Liver (tissue), 9 donors: ENCODE data around the gene SPATA13. TPM values are rescaled to one million over a fixed set of nuclear protein-coding genes. Genes with fewer than 3 reads are reported as not detected.

ENCODE experiments used
- DNase-seq: peaks from one replicate; pipeline ENCODE4 v3.0.0-alpha.2; 2017; ENCODE audit warnings: low spot score
- H3K27ac ChIP-seq, 2 donors: one replicate each; pipeline ENCODE4 v1.7.0; 2013; ENCODE audit warnings: inconsistent platforms in 2 of 2, low read length in 2 of 2, control low read depth in 1 of 2, low read depth in 1 of 2, mild to moderate bottlenecking in 1 of 2
- H3K27me3 ChIP-seq, 4 donors: one replicate each; pipeline versions ENCODE4 v1.6.1 to v1.7.0; 2013; ENCODE audit warnings: low read length in 3 of 4, inconsistent platforms in 1 of 4, mild to moderate bottlenecking in 1 of 4, moderate library complexity in 1 of 4; ENCODE audit not compliant: control insufficient read depth in 4 of 4, insufficient read depth in 4 of 4
- H3K36me3 ChIP-seq, 4 donors: one replicate each; pipeline versions ENCODE4 v1.6.1 to v1.7.0; 2013; ENCODE audit warnings: low read length in 3 of 4, mild to moderate bottlenecking in 3 of 4, low read depth in 1 of 4, moderate library complexity in 1 of 4; ENCODE audit not compliant: control insufficient read depth in 4 of 4, insufficient read depth in 3 of 4
- H3K4me1 ChIP-seq, 4 donors: one replicate each; pipeline versions ENCODE4 v1.6.1 to v1.7.0; 2013; ENCODE audit warnings: low read length in 3 of 4, mild to moderate bottlenecking in 3 of 4, moderate library complexity in 1 of 4; ENCODE audit not compliant: control insufficient read depth in 4 of 4, insufficient read depth in 4 of 4
- H3K4me3 ChIP-seq, 3 donors: one replicate each; pipeline versions ENCODE4 v1.6.1 to v1.7.0; 2013; ENCODE audit warnings: low read length in 3 of 3, control low read depth in 1 of 3, low read depth in 1 of 3, mild to moderate bottlenecking in 1 of 3
- H3K9ac ChIP-seq, 2 donors: one replicate each; pipeline ENCODE4 v1.7.0; 2013; ENCODE audit warnings: low read length in 2 of 2, mild to moderate bottlenecking in 2 of 2, moderate library complexity in 2 of 2, control low read depth in 1 of 2, low read depth in 1 of 2
- H3K9me3 ChIP-seq, 4 donors: one replicate each; pipeline versions ENCODE4 v1.6.1 to v1.7.0; 2013; ENCODE audit warnings: low read length in 3 of 4; ENCODE audit not compliant: control insufficient read depth in 4 of 4
- CTCF ChIP-seq: fragments of 150-350 bp; IDR thresholded peaks from 2 replicates; pipeline ENCODE4 v1.5.1; 2017; ENCODE audit warnings: improper control_type of control experiment, low read depth, low read length; ENCODE audit not compliant: missing input control
- EGR1 ChIP-seq, 2 donors: IDR thresholded peaks; 2 replicates each; pipeline ENCODE4 v1.6.1; 2016 to 2018; ENCODE audit warnings: antibody characterized with exemption in 2 of 2, low read depth in 2 of 2
- FOXA1 ChIP-seq: IDR thresholded peaks from 2 replicates; pipeline ENCODE4 v1.6.1; 2016; ENCODE audit warnings: antibody characterized with exemption
- GABPA ChIP-seq, 2 donors: IDR thresholded peaks in 1 of 2; conservative IDR thresholded peaks in 1 of 2; 2 replicates each; pipeline ENCODE4 v1.6.1; 2016; ENCODE audit warnings: antibody characterized with exemption in 2 of 2, mild to moderate bottlenecking in 1 of 2, moderate library complexity in 1 of 2
- HNF4A ChIP-seq, 2 donors: conservative IDR thresholded peaks; 2 replicates each; pipeline ENCODE4 v1.6.1; 2016; ENCODE audit warnings: antibody characterized with exemption in 2 of 2, mild to moderate bottlenecking in 2 of 2
- JUND ChIP-seq, 2 donors: IDR thresholded peaks; 2 replicates each; pipeline ENCODE4 v1.6.1; 2016; ENCODE audit warnings: antibody characterized with exemption in 2 of 2
- RAD21 ChIP-seq, 2 donors: IDR thresholded peaks; 2 replicates each; pipeline ENCODE4 v1.6.1; 2016; ENCODE audit warnings: antibody characterized with exemption in 2 of 2, mild to moderate bottlenecking in 2 of 2
- RXRA ChIP-seq, 2 donors: IDR thresholded peaks; 2 replicates each; pipeline ENCODE4 v1.6.1; 2017 to 2018; ENCODE audit warnings: antibody characterized with exemption in 2 of 2, mild to moderate bottlenecking in 1 of 2
- SP1 ChIP-seq: IDR thresholded peaks from 2 replicates; pipeline ENCODE4 v1.6.1; 2018; ENCODE audit warnings: antibody characterized with exemption, mild to moderate bottlenecking
- WGBS: extraction: QIAGEN DNeasy Blood & Tissue Kit; methylation state at CpG from one replicate; pipeline ENCODE4 v1.1.7; 2013; 5-methylcytosine and 5-hydroxymethylcytosine counted together
- polyA plus RNA-seq, 2 donors: library from polyadenylated mRNA; stranded (reverse) in 1 of 2; unstranded in 1 of 2; fragments of 200-250 nt in 1 of 2; fragments of >200 nt in 1 of 2; fragmentation: Nextera tagmentation in 1 of 2; extraction: Ambion mirVana in 1 of 2; gene quantifications; one replicate each; pipeline versions ENCODE4 v1.2.1 to v1.2.3, GENCODE V29; 2013 to 2015
- total RNA-seq, 2 donors: library from RNA; depleted of rRNA; stranded (reverse); fragments of >200 nt; gene quantifications; one replicate each; pipeline ENCODE4 v1.2.3, GENCODE V29; 2014
- TF ChIP-seq, protein P1 (sequence below): IDR thresholded peaks from 2 replicates; pipeline ENCODE4 v1.6.1; 2016; ENCODE audit warnings: antibody characterized with exemption
- TF ChIP-seq, protein P2 (sequence below): IDR thresholded peaks from 2 replicates; pipeline ENCODE4 v1.6.1; 2016; ENCODE audit warnings: antibody characterized with exemption
- TF ChIP-seq, protein P3 (sequence below): IDR thresholded peaks from 2 replicates; pipeline ENCODE4 v1.6.1; 2016; ENCODE audit warnings: antibody characterized with exemption, mild to moderate bottlenecking
- donor health status: healthy.
- donor health status: healthy.
- donor health status: healthy.
- donor health status: healthy.
- donor health status: healthy.

The SPATA13 gene
- total and polyA plus RNA-seq, 4 donors = 10.0 to 57.6 (median 20.4) TPM

DNA sequence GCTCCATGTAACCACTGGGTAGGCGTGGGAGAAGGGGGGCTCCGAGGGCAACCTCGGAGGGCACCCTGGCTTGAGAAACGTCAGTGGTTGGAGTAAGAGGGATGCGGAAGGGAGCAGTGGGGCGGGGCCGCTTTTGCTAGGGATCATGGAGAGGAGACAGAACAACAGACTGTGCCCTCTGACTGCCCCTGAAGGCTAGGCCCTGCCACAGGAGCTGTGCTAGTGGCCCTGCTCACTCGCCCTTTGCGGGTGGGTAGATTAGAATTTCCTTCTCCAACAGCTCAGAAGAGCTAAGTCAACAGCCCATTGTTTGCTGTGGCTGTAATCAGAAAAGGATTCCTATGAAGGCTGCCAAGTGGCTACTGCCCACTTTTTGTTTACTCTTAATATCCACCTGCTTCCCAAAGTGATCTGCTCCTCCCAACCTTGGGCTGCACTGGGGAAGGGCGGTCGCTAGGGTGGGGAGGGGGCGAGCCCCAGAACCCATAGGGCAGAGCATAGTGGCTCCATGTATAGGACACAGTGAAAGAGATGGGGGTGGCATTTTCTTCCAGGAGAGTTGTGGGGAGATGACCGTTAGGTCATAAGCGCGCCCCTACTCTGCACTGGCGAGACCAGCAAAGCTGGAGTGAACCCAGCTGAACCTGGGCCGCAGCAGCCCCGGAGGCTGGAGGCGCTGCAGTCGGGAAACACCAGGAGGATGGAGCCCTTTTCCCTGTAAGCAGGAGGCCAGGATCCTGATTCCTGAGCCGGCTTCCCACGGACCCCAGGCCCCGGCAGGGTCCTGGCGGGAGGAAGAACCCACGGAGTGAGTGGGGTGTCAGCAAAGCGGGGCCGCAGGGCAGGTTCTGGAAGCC lies 146.9 kb downstream of the SPATA13 start:
- Histone ChIP-seq H3K9ac (no peak overlapping the region), H3K4me3 (no peak overlapping the region), H3K27me3 (no peaks in the 10 kb centered on the region), H3K9me3 (no peaks in the 10 kb centered on the region), H3K27ac (no peak overlapping the region), H3K4me1 (no peaks in the 10 kb centered on the region), H3K36me3 (peaks cover 2 to 37% (median 25%) of the 10 kb centered on the region in 4 donors)
- no peak for DNase-seq
- 80% methylated on average over 27 of the region's 27 CpGs for WGBS
- TF ChIP-seq, protein P1, sequence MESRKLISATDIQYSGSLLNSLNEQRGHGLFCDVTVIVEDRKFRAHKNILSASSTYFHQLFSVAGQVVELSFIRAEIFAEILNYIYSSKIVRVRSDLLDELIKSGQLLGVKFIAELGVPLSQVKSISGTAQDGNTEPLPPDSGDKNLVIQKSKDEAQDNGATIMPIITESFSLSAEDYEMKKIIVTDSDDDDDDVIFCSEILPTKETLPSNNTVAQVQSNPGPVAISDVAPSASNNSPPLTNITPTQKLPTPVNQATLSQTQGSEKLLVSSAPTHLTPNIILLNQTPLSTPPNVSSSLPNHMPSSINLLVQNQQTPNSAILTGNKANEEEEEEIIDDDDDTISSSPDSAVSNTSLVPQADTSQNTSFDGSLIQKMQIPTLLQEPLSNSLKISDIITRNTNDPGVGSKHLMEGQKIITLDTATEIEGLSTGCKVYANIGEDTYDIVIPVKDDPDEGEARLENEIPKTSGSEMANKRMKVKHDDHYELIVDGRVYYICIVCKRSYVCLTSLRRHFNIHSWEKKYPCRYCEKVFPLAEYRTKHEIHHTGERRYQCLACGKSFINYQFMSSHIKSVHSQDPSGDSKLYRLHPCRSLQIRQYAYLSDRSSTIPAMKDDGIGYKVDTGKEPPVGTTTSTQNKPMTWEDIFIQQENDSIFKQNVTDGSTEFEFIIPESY = no peak
- no peak for TF ChIP-seq FOXA1
- TF ChIP-seq SP1 = no peak
- no peak for TF ChIP-seq JUND (IDR thresholded peaks at IDR 0.05)
- TF ChIP-seq RAD21 (IDR thresholded peaks at IDR 0.05) = peak in 1 of 2 donors; percentile 6

GRCh38 chr13:24308068-24308445 lies 147.5 kb downstream of the SPATA13 start:
- H3K4me1 ChIP-seq = no peaks in the 10 kb centered on the region
- H3K9me3 ChIP-seq = no peaks in the 10 kb centered on the region
- H3K4me3 ChIP-seq = no peak overlapping the region
- DNase-seq = no peak
- TF ChIP-seq GABPA (IDR thresholded peaks at IDR 0.05 in 1 of 2, conservative IDR thresholded peaks at IDR 0.05 in 1 of 2) = no peak
- TF ChIP-seq RAD21 (IDR thresholded peaks at IDR 0.05) = no peak
- no peak for TF ChIP-seq HNF4A (conservative IDR thresholded peaks at IDR 0.05)
- TF ChIP-seq, protein P2, sequence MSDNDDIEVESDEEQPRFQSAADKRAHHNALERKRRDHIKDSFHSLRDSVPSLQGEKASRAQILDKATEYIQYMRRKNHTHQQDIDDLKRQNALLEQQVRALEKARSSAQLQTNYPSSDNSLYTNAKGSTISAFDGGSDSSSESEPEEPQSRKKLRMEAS = no peak
- TF ChIP-seq, protein P3, sequence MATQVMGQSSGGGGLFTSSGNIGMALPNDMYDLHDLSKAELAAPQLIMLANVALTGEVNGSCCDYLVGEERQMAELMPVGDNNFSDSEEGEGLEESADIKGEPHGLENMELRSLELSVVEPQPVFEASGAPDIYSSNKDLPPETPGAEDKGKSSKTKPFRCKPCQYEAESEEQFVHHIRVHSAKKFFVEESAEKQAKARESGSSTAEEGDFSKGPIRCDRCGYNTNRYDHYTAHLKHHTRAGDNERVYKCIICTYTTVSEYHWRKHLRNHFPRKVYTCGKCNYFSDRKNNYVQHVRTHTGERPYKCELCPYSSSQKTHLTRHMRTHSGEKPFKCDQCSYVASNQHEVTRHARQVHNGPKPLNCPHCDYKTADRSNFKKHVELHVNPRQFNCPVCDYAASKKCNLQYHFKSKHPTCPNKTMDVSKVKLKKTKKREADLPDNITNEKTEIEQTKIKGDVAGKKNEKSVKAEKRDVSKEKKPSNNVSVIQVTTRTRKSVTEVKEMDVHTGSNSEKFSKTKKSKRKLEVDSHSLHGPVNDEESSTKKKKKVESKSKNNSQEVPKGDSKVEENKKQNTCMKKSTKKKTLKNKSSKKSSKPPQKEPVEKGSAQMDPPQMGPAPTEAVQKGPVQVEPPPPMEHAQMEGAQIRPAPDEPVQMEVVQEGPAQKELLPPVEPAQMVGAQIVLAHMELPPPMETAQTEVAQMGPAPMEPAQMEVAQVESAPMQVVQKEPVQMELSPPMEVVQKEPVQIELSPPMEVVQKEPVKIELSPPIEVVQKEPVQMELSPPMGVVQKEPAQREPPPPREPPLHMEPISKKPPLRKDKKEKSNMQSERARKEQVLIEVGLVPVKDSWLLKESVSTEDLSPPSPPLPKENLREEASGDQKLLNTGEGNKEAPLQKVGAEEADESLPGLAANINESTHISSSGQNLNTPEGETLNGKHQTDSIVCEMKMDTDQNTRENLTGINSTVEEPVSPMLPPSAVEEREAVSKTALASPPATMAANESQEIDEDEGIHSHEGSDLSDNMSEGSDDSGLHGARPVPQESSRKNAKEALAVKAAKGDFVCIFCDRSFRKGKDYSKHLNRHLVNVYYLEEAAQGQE = no peak
- no peak for TF ChIP-seq RXRA (IDR thresholded peaks at IDR 0.05)
- no peak for TF ChIP-seq CTCF
- no peak for TF ChIP-seq EGR1 (IDR thresholded peaks at IDR 0.05; ENCODE audit: low read depth in 2 of 2)
- TF ChIP-seq, protein P1 = no peak
- H3K27me3 ChIP-seq = no peaks in the 10 kb centered on the region
- peaks cover 0 to 31% (median 19%) of the 10 kb centered on the region in 4 donors for H3K36me3 ChIP-seq
- no peak overlapping the region for H3K9ac ChIP-seq
- WGBS = 81% methylated on average over 33 of the region's 33 CpGs
- no peak overlapping the region for H3K27ac ChIP-seq
